SJSA1 (cell line): Measurements from ENCODE around the gene ANKFN1. TPM values are rescaled to one million over a fixed set of nuclear protein-coding genes. Genes with fewer than 3 reads are reported as not detected.

Source experiments
- DNase-seq, 2 experiments: peaks; one replicate each; pipeline ENCODE4 v3.0.0-alpha.2; 2015 to 2020; ENCODE audit warnings: low spot score in 2 of 2, low read depth in 1 of 2
- H3K27ac ChIP-seq: fragments of 250-450 bp; sonication (Bioruptor Pico); 2 replicates; pipeline ENCODE4 v1.5.1; 2020; ENCODE audit warnings: mild to moderate bottlenecking, moderate library complexity
- H3K27me3 ChIP-seq: fragments of 250-450 bp; sonication (Bioruptor Pico); replicated peaks from 2 replicates; pipeline ENCODE4 v1.5.1; 2020; ENCODE audit warnings: mild to moderate bottlenecking, moderate library complexity
- H3K36me3 ChIP-seq: fragments of 250-450 bp; sonication (Bioruptor Pico); 2 replicates; pipeline ENCODE4 v1.5.1; 2020; ENCODE audit warnings: mild to moderate bottlenecking
- H3K4me1 ChIP-seq: fragments of 250-450 bp; sonication (Bioruptor Pico); replicated peaks from 2 replicates; pipeline ENCODE4 v1.6.1; 2021; ENCODE audit warnings: mild to moderate bottlenecking
- H3K4me3 ChIP-seq: fragments of 250-450 bp; sonication (Bioruptor Pico); 2 replicates; pipeline ENCODE4 v1.5.1; 2020; ENCODE audit warnings: mild to moderate bottlenecking
- H3K9me3 ChIP-seq: fragments of 250-450 bp; sonication (Bioruptor Pico); replicated peaks from 2 replicates; pipeline ENCODE4 v1.5.1; 2020; ENCODE audit warnings: mild to moderate bottlenecking
- total RNA-seq: library from RNA; depleted of rRNA; stranded (reverse); fragments of >200 nt; shearing (Covaris generic); gene quantifications from 2 replicates; pipeline ENCODE4 v1.2.3, GENCODE V29; 2014

Gene ANKFN1
- total RNA-seq, 1 experiment from 2014 or later = 0.32 TPM

GRCh38 chr17:56125830-56126819, 27.1 kb upstream of the ANKFN1 start:
- no peaks in the 10 kb centered on the region for H3K36me3 ChIP-seq
- H3K9me3 ChIP-seq = no peaks in the 10 kb centered on the region
- DNase-seq = peak; percentile 90 to 99
- H3K27me3 ChIP-seq = no peaks in the 10 kb centered on the region
- peaks cover 16% of the 10 kb centered on the region for H3K4me1 ChIP-seq
- H3K4me3 ChIP-seq = no peak overlapping the region
- H3K27ac ChIP-seq = peak overlapping the region; percentile 44

DNA sequence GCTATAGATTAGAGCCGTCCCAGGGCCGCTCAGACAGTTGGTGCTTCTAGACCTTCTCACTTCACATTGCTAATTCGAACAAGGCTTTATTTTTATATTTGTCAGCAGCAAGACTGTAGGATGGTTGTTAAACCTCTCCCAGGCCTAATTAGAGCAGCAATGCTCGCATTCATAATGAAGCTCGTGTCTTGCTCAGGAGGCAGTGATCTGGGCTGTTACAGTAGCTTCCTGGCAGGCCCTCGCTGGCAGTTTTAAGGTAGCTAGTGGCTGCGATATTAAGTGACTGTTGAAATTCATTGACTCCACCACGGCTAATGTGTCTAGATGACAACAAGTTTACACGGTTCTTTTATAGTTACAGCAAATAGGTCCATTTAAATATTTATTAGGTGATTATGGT, 23.2 kb upstream of the ANKFN1 start:
- Histone ChIP-seq H3K36me3 (no peaks in the 10 kb centered on the region), H3K9me3 (no peaks in the 10 kb centered on the region), H3K4me3 (no peak overlapping the region), H3K27ac (no peak overlapping the region), H3K27me3 (no peaks in the 10 kb centered on the region), H3K4me1 (peaks cover 16% of the 10 kb centered on the region)
- DNase-seq = no peak

GRCh38 chr17:56130631-56131030, 22.6 kb upstream of the ANKFN1 start:
- no peak for DNase-seq
- H3K4me1 ChIP-seq = peaks cover 12% of the 10 kb centered on the region

DNA sequence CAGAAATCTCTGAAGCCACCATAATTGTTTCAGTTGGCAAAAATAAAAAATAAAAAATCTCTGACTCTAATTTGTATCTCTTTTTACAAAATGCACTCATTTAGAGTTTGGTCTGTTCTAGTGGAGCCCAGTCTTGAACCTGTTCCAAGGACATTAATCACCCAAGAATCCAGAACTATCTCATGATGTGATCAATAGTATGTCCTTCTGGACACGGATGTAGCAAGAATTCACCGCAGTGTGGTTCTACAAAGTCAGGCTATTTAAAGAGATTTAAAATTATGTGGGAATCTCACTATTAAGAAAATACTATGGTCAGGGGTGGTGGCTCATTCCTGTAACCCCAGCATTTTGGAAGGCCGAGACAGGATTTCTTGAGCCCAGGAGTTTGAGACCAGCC, 21.8 kb upstream of the ANKFN1 start:
- Histone ChIP-seq H3K4me1 (peaks cover 6% of the 10 kb centered on the region), H3K27ac (no peak overlapping the region), H3K27me3 (no peaks in the 10 kb centered on the region), H3K9me3 (no peaks in the 10 kb centered on the region), H3K4me3 (no peak overlapping the region), H3K36me3 (no peaks in the 10 kb centered on the region)
- no peak for DNase-seq

More at GRCh38 chr17:56130631-56131030, 22.6 kb upstream of the ANKFN1 start:
- no peaks in the 10 kb centered on the region for H3K27me3 ChIP-seq
- H3K36me3 ChIP-seq = no peaks in the 10 kb centered on the region
- H3K4me3 ChIP-seq = no peak overlapping the region
- H3K27ac ChIP-seq = no peak overlapping the region
- H3K9me3 ChIP-seq = no peaks in the 10 kb centered on the region

DNA sequence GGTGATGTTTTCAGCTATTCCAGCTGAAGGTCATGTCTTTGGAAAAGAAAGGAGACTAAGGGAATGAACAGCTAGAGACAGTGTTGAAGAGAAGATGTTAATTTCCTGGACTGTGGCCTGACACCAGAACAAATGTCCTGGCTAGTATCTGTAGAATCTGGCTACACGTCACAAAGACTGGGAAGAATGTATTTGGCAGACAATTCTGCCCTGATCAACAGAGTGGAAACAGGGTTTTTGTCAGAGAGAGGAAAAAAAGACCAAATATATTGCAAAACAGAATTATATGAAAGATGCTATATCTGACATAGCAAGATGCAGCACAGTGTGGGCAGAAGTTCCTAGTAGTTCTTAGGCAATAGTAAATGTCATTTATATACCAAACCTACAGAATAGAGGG, 17.0 kb upstream of the ANKFN1 start:
- DNase-seq = no peak
- Histone ChIP-seq H3K4me1 (no peaks in the 10 kb centered on the region; the same call in 1 of the 2 replicates), H3K36me3 (no peaks in the 10 kb centered on the region), H3K27ac (no peak overlapping the region), H3K27me3 (no peaks in the 10 kb centered on the region), H3K9me3 (no peaks in the 10 kb centered on the region), H3K4me3 (no peak overlapping the region)

DNA sequence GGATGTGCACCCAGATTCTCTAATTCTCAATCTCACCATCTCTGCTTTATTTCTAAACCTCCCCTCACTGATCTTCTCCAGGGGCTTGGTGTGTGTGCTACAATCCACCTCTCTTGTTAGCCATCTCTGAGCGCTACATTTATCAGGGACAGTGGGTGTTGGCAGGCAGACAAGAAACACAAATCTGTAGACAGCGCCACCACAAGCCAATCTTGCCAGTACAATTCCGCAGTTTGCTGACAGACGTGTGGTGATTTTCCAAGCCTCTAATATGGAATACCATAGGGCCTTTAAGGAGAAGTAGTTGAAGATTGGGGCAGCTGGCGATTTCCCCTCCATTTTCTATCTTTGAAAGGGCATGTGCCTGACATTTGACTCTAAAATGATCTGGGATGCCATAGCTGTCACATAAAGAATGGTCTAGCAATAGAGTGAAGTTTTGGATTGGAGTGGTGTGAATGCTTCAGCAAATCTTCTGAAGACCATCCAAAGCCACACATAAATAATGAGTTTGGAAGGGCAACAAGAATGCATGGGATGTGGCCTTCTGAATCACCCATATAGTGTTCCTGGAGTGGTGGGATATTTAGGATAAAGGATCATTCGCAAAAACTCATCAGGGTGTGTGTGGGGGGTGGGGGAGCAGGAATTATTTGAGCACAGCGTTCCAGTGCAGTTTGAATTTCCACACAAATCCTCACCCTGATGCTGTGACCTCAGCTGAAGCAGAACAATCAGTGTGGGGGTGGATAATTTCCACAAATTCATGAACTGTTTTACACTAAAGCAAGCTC, 12.0 kb upstream of the ANKFN1 start:
- no peaks in the 10 kb centered on the region for H3K27me3 ChIP-seq
- no peaks in the 10 kb centered on the region for H3K4me1 ChIP-seq
- no peak for DNase-seq
- no peaks in the 10 kb centered on the region for H3K36me3 ChIP-seq
- no peak overlapping the region for H3K27ac ChIP-seq
- H3K4me3 ChIP-seq = no peak overlapping the region
- no peaks in the 10 kb centered on the region for H3K9me3 ChIP-seq

- Histone ChIP-seq H3K36me3 (no peaks in the 10 kb centered on the region), H3K4me3 (no peak overlapping the region), H3K4me1 (no peaks in the 10 kb centered on the region), H3K27me3 (no peaks in the 10 kb centered on the region), H3K9me3 (no peaks in the 10 kb centered on the region), H3K27ac (no peak overlapping the region)
- DNase-seq = no peak
Measured at GRCh38 chr17:56142325-56142724, 10.9 kb upstream of the ANKFN1 start.

DNA sequence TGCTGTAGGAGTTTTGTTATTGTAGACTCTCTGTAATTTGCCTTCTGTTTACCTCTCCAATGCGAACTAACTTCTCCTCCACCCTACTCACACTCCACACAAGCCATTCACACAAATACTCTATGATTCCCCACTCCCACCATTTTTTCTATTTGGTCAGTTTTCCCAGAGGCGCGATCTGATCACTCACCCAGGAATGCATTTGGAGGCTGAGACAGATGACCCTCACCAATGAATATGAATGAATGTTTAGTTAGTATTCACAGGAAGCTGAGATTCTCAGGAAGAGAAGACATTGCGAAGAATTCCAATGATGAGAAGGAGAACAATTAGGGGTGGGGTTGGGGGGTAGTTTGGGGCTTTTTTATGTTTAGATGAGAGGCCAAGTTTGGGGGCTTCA, 10.5 kb upstream of the ANKFN1 start:
- Histone ChIP-seq H3K4me3 (no peak overlapping the region), H3K27ac (no peak overlapping the region), H3K9me3 (no peaks in the 10 kb centered on the region), H3K36me3 (no peaks in the 10 kb centered on the region), H3K27me3 (no peaks in the 10 kb centered on the region), H3K4me1 (no peaks in the 10 kb centered on the region)
- no peak for DNase-seq

GRCh38 chr17:56144223-56144622, 9.1 kb upstream of the ANKFN1 start:
- H3K36me3 ChIP-seq = no peaks in the 10 kb centered on the region
- H3K4me1 ChIP-seq = no peaks in the 10 kb centered on the region
- H3K4me3 ChIP-seq = no peak overlapping the region
- H3K9me3 ChIP-seq = no peaks in the 10 kb centered on the region
- DNase-seq = no peak
- H3K27ac ChIP-seq = no peak overlapping the region
- 0 out of 2 replicates have a peak, but pooled peaks cover 3% of the 10 kb centered on the region for H3K27me3 ChIP-seq

- H3K4me1 ChIP-seq = no peaks in the 10 kb centered on the region
- H3K27ac ChIP-seq = no peak overlapping the region
- H3K36me3 ChIP-seq = no peaks in the 10 kb centered on the region
- H3K9me3 ChIP-seq = no peaks in the 10 kb centered on the region
- H3K4me3 ChIP-seq = no peak overlapping the region
- H3K27me3 ChIP-seq = 0 out of 2 replicates have a peak, but pooled peaks cover 3% of the 10 kb centered on the region
- DNase-seq = no peak
Measured at GRCh38 chr17:56146534-56146933, 6.7 kb upstream of the ANKFN1 start.

- 0 out of 2 replicates have a peak, but pooled peaks cover 3% of the 10 kb centered on the region for H3K27me3 ChIP-seq
- DNase-seq = no peak
- H3K4me1 ChIP-seq = no peaks in the 10 kb centered on the region
- H3K36me3 ChIP-seq = no peaks in the 10 kb centered on the region
- H3K9me3 ChIP-seq = no peaks in the 10 kb centered on the region
- H3K4me3 ChIP-seq = no peak overlapping the region
- no peak overlapping the region for H3K27ac ChIP-seq
Measured at GRCh38 chr17:56148333-56148732, 4.9 kb upstream of the ANKFN1 start.

DNA sequence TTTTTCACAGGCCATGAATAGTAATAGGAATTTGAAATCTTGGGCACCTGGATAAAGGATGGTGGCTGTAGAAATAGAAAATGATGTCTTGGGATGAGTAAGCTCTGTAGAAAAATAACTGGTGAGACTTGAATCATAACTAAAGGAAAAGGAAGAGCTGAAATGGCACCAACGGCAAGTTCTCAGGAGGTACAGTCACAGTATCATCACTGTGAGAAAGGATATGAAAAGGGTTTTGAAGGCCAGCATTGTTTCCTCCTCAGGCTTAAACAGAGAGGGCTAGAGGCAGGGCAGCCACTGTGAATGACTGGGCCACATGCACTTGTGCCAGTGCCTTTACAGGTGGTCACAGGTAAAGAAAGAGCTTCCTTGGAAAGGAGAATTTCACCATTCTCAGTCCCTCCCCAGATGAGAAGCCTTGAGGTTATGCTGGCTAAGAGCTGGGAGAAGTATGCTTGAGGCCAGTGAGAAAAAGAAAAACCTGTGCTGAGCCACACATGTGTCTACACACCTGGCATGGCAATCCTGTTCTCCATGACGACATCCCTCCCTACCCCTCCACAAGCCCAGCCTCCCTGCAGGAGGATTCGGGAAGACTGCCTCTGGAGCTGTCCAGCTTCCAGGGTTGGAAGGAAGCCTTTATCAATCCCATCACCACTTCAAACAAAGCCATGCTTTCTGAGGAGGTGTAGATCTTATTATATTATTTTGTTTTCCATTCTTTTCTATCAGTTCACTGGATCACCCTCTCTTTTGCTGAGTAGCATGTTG, 3.8 kb upstream of the ANKFN1 start:
- no peak for DNase-seq
- H3K27me3 ChIP-seq = 0 out of 2 replicates have a peak, but pooled peaks cover 3% of the 10 kb centered on the region
- H3K9me3 ChIP-seq = no peaks in the 10 kb centered on the region
- no peaks in the 10 kb centered on the region for H3K4me1 ChIP-seq
- no peak overlapping the region for H3K27ac ChIP-seq
- no peaks in the 10 kb centered on the region for H3K36me3 ChIP-seq
- no peak overlapping the region for H3K4me3 ChIP-seq

DNA sequence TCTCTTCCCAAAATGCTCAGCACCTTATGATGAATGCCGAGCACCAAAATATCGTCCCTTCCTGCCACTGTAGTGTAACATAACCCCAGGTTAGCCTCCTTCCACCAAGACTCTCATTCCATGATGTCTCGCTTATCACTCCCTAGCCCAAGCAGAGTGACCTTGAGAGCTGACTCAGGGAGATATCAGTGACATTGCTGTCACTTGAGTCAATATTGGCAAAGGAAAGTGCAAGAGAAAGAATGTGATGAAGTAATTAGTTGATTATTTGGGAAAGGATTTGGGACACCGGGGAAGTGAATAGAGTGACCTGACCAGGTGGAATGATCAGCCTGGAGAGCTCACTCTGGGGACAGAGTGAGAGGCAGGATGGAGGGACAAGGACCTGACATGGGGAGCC, 2.6 kb upstream of the ANKFN1 start:
- H3K36me3 ChIP-seq = no peaks in the 10 kb centered on the region
- DNase-seq = no peak
- H3K9me3 ChIP-seq = no peaks in the 10 kb centered on the region
- no peaks in the 10 kb centered on the region for H3K4me1 ChIP-seq
- no peak overlapping the region for H3K27ac ChIP-seq
- H3K4me3 ChIP-seq = no peak overlapping the region
- 0 out of 2 replicates have a peak, but pooled peaks cover 3% of the 10 kb centered on the region for H3K27me3 ChIP-seq
